SK-N-SH treated with all-trans-retinoic acid at 6 μM for 48 hours (cell line): ENCODE results near the gene PRKCG.

ENCODE experiments used
- ATAC-seq: fragments of 200-7000 bp; cut with Tn5 transposase; 3 replicates; pipeline ENCODE4 v1.9.1; 2020; ENCODE audit warnings: mild to moderate bottlenecking, moderate library complexity
- ARNTL ChIP-seq: fragments of 450-650 bp; formaldehyde crosslinking; IDR thresholded peaks from 2 replicates; pipeline ENCODE4 v1.5.0; 2020; ENCODE audit warnings: low read depth, mild to moderate bottlenecking, moderate library complexity, borderline replicate concordance
- BACH2 ChIP-seq: fragments of 250-450 bp; sonication (Bioruptor Pico); IDR thresholded peaks from 2 replicates; pipeline ENCODE4 v1.9.0; 2021; ENCODE audit warnings: mild to moderate bottlenecking, borderline replicate concordance
- CREB5 ChIP-seq: fragments of 250-450 bp; sonication (Bioruptor Pico); IDR thresholded peaks from 2 replicates; pipeline ENCODE4 v1.5.1; 2020; ENCODE audit warnings: low read depth, mild to moderate bottlenecking, moderate library complexity
- CSDC2 ChIP-seq: fragments of 250-450 bp; sonication (Bioruptor Pico); IDR thresholded peaks from 2 replicates; pipeline ENCODE4 v1.5.0; 2020; ENCODE audit warnings: mild to moderate bottlenecking, moderate library complexity
- CSRNP3 ChIP-seq: fragments of 250-450 bp; sonication (Bioruptor Pico); IDR thresholded peaks from 2 replicates; pipeline ENCODE4 v1.5.1; 2021; ENCODE audit warnings: mild to moderate bottlenecking, moderate library complexity
- ESRRG ChIP-seq: fragments of 250-450 bp; sonication (Bioruptor Pico); IDR thresholded peaks from 2 replicates; pipeline ENCODE4 v1.6.1; 2021; ENCODE audit warnings: mild to moderate bottlenecking
- GLIS3 ChIP-seq: fragments of 250-450 bp; sonication (Bioruptor Pico); IDR thresholded peaks from 2 replicates; pipeline ENCODE4 v1.5.0; 2020; ENCODE audit warnings: mild to moderate bottlenecking, moderate library complexity
- ISL1 ChIP-seq: fragments of 250-450 bp; sonication (Bioruptor Pico); IDR thresholded peaks from 2 replicates; pipeline ENCODE4 v2.1.2; 2022; ENCODE audit warnings: mild to moderate bottlenecking, moderate library complexity
- OSR1 ChIP-seq: fragments of 250-450 bp; sonication (Bioruptor Pico); IDR thresholded peaks from 2 replicates; pipeline ENCODE4 v1.8.0; 2022; ENCODE audit warnings: moderate library complexity, mild to moderate bottlenecking, inconsistent platforms
- PATZ1 ChIP-seq: fragments of 250-450 bp; sonication (Bioruptor Pico); IDR thresholded peaks from 2 replicates; pipeline ENCODE4 v1.8.0; 2020; ENCODE audit warnings: mild to moderate bottlenecking, moderate library complexity, borderline replicate concordance
- POU6F1 ChIP-seq: fragments of 250-450 bp; sonication (Bioruptor Pico); IDR thresholded peaks from 2 replicates; pipeline ENCODE4 v1.8.0; 2021; ENCODE audit warnings: low read depth, mild to moderate bottlenecking, moderate library complexity, borderline replicate concordance
- PPARA ChIP-seq: fragments of 250-450 bp; sonication (Bioruptor Pico); IDR thresholded peaks from 2 replicates; pipeline ENCODE4 v1.5.0; 2020; ENCODE audit warnings: mild to moderate bottlenecking, borderline replicate concordance
- RARB ChIP-seq: fragments of 250-450 bp; sonication (Bioruptor Pico); IDR thresholded peaks from 2 replicates; pipeline ENCODE4 v1.8.0; 2021; ENCODE audit warnings: mild to moderate bottlenecking, moderate library complexity
- SNAI2 ChIP-seq: fragments of 250-450 bp; sonication (Bioruptor Pico); IDR thresholded peaks from 2 replicates; pipeline ENCODE4 v1.5.0; 2020; ENCODE audit warnings: mild to moderate bottlenecking, moderate library complexity
- TCF4 ChIP-seq: fragments of 250-450 bp; sonication (Bioruptor Pico); IDR thresholded peaks from 2 replicates; pipeline ENCODE4 v1.8.0; 2021; ENCODE audit warnings: mild to moderate bottlenecking, moderate library complexity, borderline replicate concordance
- TOX ChIP-seq: fragments of 250-450 bp; sonication (Bioruptor Pico); IDR thresholded peaks from 2 replicates; pipeline ENCODE4 v1.8.0; 2021; ENCODE audit warnings: mild to moderate bottlenecking, moderate library complexity, borderline replicate concordance
- TSHZ2 ChIP-seq: fragments of 250-450 bp; sonication (Bioruptor Pico); IDR thresholded peaks from 2 replicates; pipeline ENCODE4 v1.5.0; 2020; ENCODE audit warnings: mild to moderate bottlenecking, moderate library complexity
- ZFP3 ChIP-seq: fragments of 250-450 bp; sonication (Bioruptor Pico); IDR thresholded peaks from 2 replicates; pipeline ENCODE4 v1.5.0; 2020; ENCODE audit warnings: mild to moderate bottlenecking, moderate library complexity
- ZFP30 ChIP-seq: fragments of 450-650 bp; formaldehyde crosslinking; IDR thresholded peaks from 2 replicates; pipeline ENCODE4 v1.5.0; 2022; ENCODE audit warnings: mild to moderate bottlenecking, moderate library complexity
- ZNF565 ChIP-seq: fragments of 450-650 bp; formaldehyde crosslinking; conservative IDR thresholded peaks from 2 replicates; pipeline ENCODE4 v1.5.0; 2020; ENCODE audit warnings: low read depth, mild to moderate bottlenecking, moderate library complexity
- ZNF70 ChIP-seq: fragments of 450-650 bp; formaldehyde crosslinking; IDR thresholded peaks from 2 replicates; pipeline ENCODE4 v1.5.0; 2020; ENCODE audit warnings: mild to moderate bottlenecking, moderate library complexity
- ZNF8 ChIP-seq: fragments of 450-650 bp; formaldehyde crosslinking; IDR thresholded peaks from 2 replicates; pipeline ENCODE4 v1.5.0; 2020; ENCODE audit warnings: mild to moderate bottlenecking, moderate library complexity

Gene PRKCG

GRCh38 chr19:53927739-53928138 is 45.7 kb downstream of the PRKCG start:
- TF ChIP-seq TSHZ2 = no peak
- no peak for TF ChIP-seq ZFP30
- no peak for TF ChIP-seq CSDC2 (CRISPR knock-in tag)
- no peak for TF ChIP-seq TCF4 (CRISPR knock-in tag)
- no peak for TF ChIP-seq OSR1 (CRISPR knock-in tag)
- no peak for TF ChIP-seq TOX (CRISPR knock-in tag)
- TF ChIP-seq CREB5 (CRISPR knock-in tag) = no peak
- TF ChIP-seq, all 23 proteins: peak for 0
- ATAC-seq = no peak

- no peak for TF ChIP-seq ISL1 (CRISPR knock-in tag)
- no peak for TF ChIP-seq ZNF70
- no peak for TF ChIP-seq BACH2 (CRISPR knock-in tag)
- no peak for TF ChIP-seq SNAI2 (CRISPR knock-in tag)
- no peak for TF ChIP-seq ZFP3 (CRISPR knock-in tag)
- no peak for TF ChIP-seq POU6F1 (CRISPR knock-in tag)
- no peak for TF ChIP-seq RARB
- TF ChIP-seq CSRNP3 = no peak
- no peak for TF ChIP-seq ZFP30
- no peak for TF ChIP-seq ARNTL (CRISPR knock-in tag)
- ATAC-seq = no peak
Observed at GRCh38 chr19:53936029-53936428, 54.0 kb downstream of the PRKCG start.

- TF ChIP-seq PATZ1 (CRISPR knock-in tag) (no peak), ZFP30 (no peak), GLIS3 (CRISPR knock-in tag) (no peak), TCF4 (CRISPR knock-in tag) (no peak), ZNF565 (CRISPR knock-in tag) (no peak), TOX (CRISPR knock-in tag) (no peak), ZFP3 (CRISPR knock-in tag) (no peak), ZNF8 (no peak), POU6F1 (CRISPR knock-in tag) (no peak), PPARA (CRISPR knock-in tag) (no peak), BACH2 (CRISPR knock-in tag) (no peak), ESRRG (no peak), ZNF70 (no peak), SNAI2 (CRISPR knock-in tag) (no peak), TSHZ2 (no peak)
- ATAC-seq = no peak
Observed at GRCh38 chr19:53942001-53942786, 60.2 kb downstream of the PRKCG start.
